Sigmoid colon (tissue), 7 donors: ENCODE data around the gene PODXL2. TPM values are rescaled to one million over a fixed set of nuclear protein-coding genes. Genes with fewer than 3 reads are reported as not detected.

Source experiments
- DNase-seq: peaks from one replicate; pipeline ENCODE4 v3.0.0-alpha.2; 2019
- H3K27ac ChIP-seq, 4 donors: fragments of 200-600 bp; sonication (generic); one replicate each; pipeline ENCODE4 v1.5.1; 2016 to 2019; ENCODE audit warnings: mild to moderate bottlenecking in 1 of 4
- H3K27me3 ChIP-seq, 3 donors: fragments of 200-600 bp; sonication (generic); one replicate each; pipeline ENCODE4 v1.5.1; 2019; ENCODE audit warnings: mild to moderate bottlenecking in 1 of 3
- H3K36me3 ChIP-seq, 4 donors: fragments of 200-600 bp; sonication (generic); one replicate each; pipeline ENCODE4 v1.5.1; 2016 to 2019
- H3K4me1 ChIP-seq, 4 donors: fragments of 200-600 bp; sonication (generic); one replicate each; pipeline ENCODE4 v1.5.1; 2017 to 2019
- H3K4me3 ChIP-seq, 4 donors: fragments of 200-600 bp; sonication (generic); one replicate each; pipeline ENCODE4 v1.5.1; 2017 to 2019; ENCODE audit warnings: mild to moderate bottlenecking in 2 of 4, moderate library complexity in 1 of 4
- H3K9me3 ChIP-seq, 4 donors: fragments of 200-600 bp in 3 of 4; sonication (generic) in 3 of 4; one replicate each; pipeline versions ENCODE4 v1.5.1 to v1.6.1; 2013 to 2019
- CTCF ChIP-seq, 4 experiments: fragments of 450-650 bp in 3 of 4; fragments of 200-600 bp in 1 of 4; IDR thresholded peaks; one replicate each; pipeline ENCODE4 v1.5.1; 2016 to 2019; ENCODE audit warnings: antibody characterized with exemption in 4 of 4, mild to moderate bottlenecking in 3 of 4, moderate library complexity in 2 of 4
- EP300 ChIP-seq, 4 donors: sonication (generic); formaldehyde crosslinking; IDR thresholded peaks; one replicate each; pipeline ENCODE4 v1.6.1; 2017; ENCODE audit warnings: antibody characterized with exemption in 4 of 4
- POLR2A ChIP-seq, 2 donors: fragments of 450-650 bp; IDR thresholded peaks; one replicate each; pipeline ENCODE4 v1.6.1; 2016; ENCODE audit warnings: antibody characterized with exemption in 2 of 2, mild to moderate bottlenecking in 2 of 2, moderate library complexity in 2 of 2
- POLR2AphosphoS5 ChIP-seq, 4 donors: sonication (generic); formaldehyde crosslinking; IDR thresholded peaks; one replicate each; pipeline ENCODE4 v1.6.1; 2017; ENCODE audit warnings: antibody characterized with exemption in 4 of 4
- WGBS, 2 donors: extraction: QIAGEN DNeasy Blood & Tissue Kit; methylation state at CpG; one replicate each; pipeline ENCODE4 v1.1.7; 2013; 5-methylcytosine and 5-hydroxymethylcytosine counted together
- intact Hi-C: fragments of 100-400 bp; cut with DNase I; formaldehyde crosslinking; loops from one replicate; pipeline ENCODE4 v1.15.1; 2023
- polyA plus RNA-seq, 3 donors: library from polyadenylated mRNA; stranded (reverse); fragments of 200-250 nt; gene quantifications; one replicate each; pipeline ENCODE4 v1.2.3, GENCODE V29; 2013
- total RNA-seq, 4 donors: library from RNA; depleted of rRNA; stranded (reverse); fragments of >200 nt; gene quantifications; one replicate each; pipeline ENCODE4 v1.1.0, GENCODE V29; 2016
- donor health status: healthy with polysubstance abuse.
- donor health status: Bipolar disorder and iron deficiency.
- donor health status: healthy.

PODXL2 gene
- total and polyA plus RNA-seq, 7 donors = 2.0 to 16.7 (median 2.8) TPM

DNA sequence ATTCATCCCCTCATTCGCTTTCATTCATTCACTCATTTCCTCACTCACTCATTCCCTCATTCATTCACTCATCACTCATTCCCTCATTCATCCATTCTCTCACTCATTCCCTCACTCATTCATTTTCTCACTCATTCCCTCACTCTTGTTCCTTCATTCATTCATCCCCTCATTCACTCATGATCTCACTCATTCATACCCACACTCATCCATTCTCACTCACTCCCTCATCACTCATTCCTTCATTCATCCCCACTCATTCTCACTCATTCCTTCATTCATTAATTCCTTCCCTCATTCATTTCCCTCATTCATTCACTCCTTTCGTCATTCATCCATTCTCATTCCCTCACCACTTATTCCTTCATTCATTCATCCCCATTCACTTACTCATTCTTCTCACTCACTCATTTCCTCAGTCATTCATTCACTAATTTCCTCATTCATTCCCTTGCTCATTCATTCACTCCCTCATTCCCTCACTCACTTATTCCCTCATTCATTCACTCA is 58.3 kb downstream of the PODXL2 start:
- Histone ChIP-seq H3K9me3 (no peaks in the 10 kb centered on the region), H3K4me3 (no peak overlapping the region), H3K36me3 (peaks cover 0 to 3% (median under 1%) of the 10 kb centered on the region in 4 donors), H3K27ac (peak overlapping the region in 1 of 4 donors; percentile 86), H3K27me3 (no peaks in the 10 kb centered on the region), H3K4me1 (peaks cover 0 to 39% (median 36%) of the 10 kb centered on the region in 4 donors)
- TF ChIP-seq CTCF (IDR thresholded peaks at IDR 0.05) = no peak
- no peak for TF ChIP-seq POLR2AphosphoS5 (IDR thresholded peaks at IDR 0.05)
- TF ChIP-seq EP300 (IDR thresholded peaks at IDR 0.05) = no peak
- TF ChIP-seq POLR2A (IDR thresholded peaks at IDR 0.05) = no peak
- no peak for DNase-seq
- WGBS, 2 donors = 97 to 98% methylated on average over 2 of the region's 2 CpGs
- intact Hi-C loops = loop anchor here (10.0 kb wide), 1 partner anchor 228 kb away; the partner anchor contains the start of gene KBTBD12

DNA sequence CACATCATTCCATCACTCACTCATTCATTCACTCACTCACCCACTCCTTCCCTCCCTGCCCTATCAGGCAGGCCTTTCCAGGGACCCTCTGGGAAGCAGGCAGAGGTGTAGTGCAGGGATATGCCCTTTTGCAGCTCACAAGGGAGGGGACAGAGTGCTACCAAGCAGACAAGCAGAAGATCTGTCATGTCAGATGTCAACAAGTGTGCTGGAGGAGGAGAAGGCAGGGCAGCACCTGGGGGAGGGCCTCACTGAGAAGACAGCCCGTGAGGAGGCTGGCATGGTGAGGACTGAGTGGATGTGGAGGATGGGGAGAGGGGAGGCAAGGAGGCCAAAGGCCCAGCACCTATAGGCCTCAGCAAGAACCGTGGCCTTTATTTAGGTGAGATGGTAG is 59.0 kb downstream of the PODXL2 start:
- intact Hi-C loops = loop anchor here (2.0 to 10.0 kb wide), 2 partner anchors 135 to 227 kb away; partner anchors contain the start of genes KBTBD12 and MGLL
- no peak for DNase-seq
- 69 to 79% methylated on average over 2 of the region's 2 CpGs for WGBS, 2 donors
- Histone ChIP-seq H3K27me3 (no peaks in the 10 kb centered on the region), H3K4me1 (peaks cover 0 to 39% (median 36%) of the 10 kb centered on the region in 4 donors), H3K4me3 (no peak overlapping the region), H3K27ac (peak overlapping the region; percentile 74 to 86 (median 82)), H3K36me3 (peaks cover 0 to 10% (median 3%) of the 10 kb centered on the region in 4 donors), H3K9me3 (no peaks in the 10 kb centered on the region)
- no peak for TF ChIP-seq POLR2AphosphoS5 (IDR thresholded peaks at IDR 0.05)

DNA sequence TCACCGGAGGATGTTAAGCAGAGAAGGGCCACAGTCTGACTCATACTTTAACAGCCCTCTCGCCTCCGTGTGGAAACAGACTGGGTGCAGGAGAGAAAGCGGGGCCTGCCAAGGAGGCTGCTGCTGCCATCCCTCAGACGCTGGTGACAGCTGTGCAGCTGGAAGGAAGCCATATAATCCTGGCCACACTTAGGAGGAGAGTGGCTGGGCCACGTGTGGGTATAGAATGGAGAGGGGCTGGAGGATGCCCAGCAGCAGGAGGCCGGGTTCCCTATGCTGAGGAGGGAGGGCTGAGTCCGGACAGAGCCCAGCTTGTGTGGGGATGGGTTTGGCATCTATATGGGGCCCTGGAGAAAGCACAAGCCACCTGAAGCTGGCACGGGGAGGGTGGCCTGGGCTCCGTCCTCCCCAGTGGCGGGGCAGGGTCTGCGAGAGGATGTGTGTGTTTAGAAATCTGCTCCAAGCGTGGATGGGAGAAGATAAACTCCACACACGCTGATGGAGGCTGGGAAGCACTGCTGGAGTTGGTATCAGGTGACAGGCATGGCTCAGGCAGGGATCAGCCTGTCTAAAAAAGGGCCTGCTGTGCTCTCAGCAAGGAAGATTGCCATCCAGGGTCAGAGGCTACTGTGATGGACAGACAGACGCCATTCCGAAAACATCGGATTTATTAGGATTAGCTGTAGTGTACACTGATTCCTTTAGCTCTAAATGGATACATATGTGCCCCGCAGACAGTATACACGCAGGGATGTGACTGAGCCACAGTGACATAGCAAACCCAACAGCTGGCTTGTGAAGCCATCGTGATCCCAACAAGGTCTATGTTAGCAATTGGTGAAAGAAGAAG is 59.7 kb downstream of the PODXL2 start:
- no peaks in the 10 kb centered on the region for H3K9me3 ChIP-seq
- TF ChIP-seq POLR2A (IDR thresholded peaks at IDR 0.05) = no peak
- peak; percentile 51 to 75 (median 68) for TF ChIP-seq POLR2AphosphoS5 (IDR thresholded peaks at IDR 0.05)
- no peak for TF ChIP-seq CTCF (IDR thresholded peaks at IDR 0.05)
- peak in 1 of 4 donors; percentile 48 for TF ChIP-seq EP300 (IDR thresholded peaks at IDR 0.05)
- 77 to 81% methylated on average over 20 of the region's 20 CpGs for WGBS, 2 donors
- peak; percentile 90 for DNase-seq
- no peaks in the 10 kb centered on the region for H3K27me3 ChIP-seq
- intact Hi-C loops = loop anchor here (2.0 to 10.0 kb wide), 2 partner anchors 134 to 226 kb away; partner anchors contain the start of genes KBTBD12 and MGLL
- peak overlapping the region; percentile 74 to 86 (median 82) for H3K27ac ChIP-seq
- peaks cover 0 to 17% (median 3%) of the 10 kb centered on the region in 4 donors for H3K36me3 ChIP-seq
- H3K4me3 ChIP-seq = no peak overlapping the region
- H3K4me1 ChIP-seq = peaks cover 0 to 39% (median 36%) of the 10 kb centered on the region in 4 donors

DNA sequence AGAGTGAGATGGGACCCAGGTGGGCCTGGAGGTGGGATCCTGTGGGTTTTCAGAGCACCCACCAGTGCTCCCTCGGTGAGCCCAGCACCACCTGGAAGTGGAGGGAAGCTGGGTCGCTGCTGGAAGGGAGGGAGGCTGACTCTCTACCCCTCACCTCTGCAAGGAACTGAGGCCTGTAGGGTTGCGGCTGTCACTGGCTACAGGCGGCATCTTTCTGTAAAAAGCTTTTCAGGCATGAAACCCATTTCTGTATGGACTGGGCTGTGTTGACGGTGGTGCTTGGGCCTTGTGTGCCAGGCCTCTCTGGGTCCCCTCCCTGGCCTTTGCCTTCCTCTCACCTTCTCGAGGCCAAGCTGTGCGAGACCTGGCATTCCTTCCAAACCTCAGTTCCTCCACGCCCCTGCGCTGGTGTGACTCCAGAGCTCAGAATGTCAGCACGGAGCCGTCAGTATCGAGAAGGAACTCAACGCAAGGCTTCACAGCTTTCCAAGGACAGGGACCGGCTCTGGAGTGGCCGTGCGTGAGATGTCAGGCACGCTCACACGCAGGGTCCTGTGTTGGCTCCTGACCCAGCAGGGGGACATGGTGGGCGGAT is 60.4 kb downstream of the PODXL2 start:
- 94 to 95% methylated on average over 19 of the region's 19 CpGs for WGBS, 2 donors
- H3K4me3 ChIP-seq = no peak overlapping the region
- H3K27ac ChIP-seq = peak overlapping the region; percentile 74 to 86 (median 82)
- no peaks in the 10 kb centered on the region for H3K9me3 ChIP-seq
- peaks cover 0 to 18% (median 3%) of the 10 kb centered on the region in 4 donors for H3K36me3 ChIP-seq
- peaks cover 0 to 39% (median 36%) of the 10 kb centered on the region in 4 donors for H3K4me1 ChIP-seq
- peak; percentile 53 for DNase-seq
- no peaks in the 10 kb centered on the region for H3K27me3 ChIP-seq
- intact Hi-C loops = loop anchor here (2.0 to 10.0 kb wide), 2 partner anchors 133 to 225 kb away; partner anchors contain the start of genes KBTBD12 and MGLL
- TF ChIP-seq POLR2A (IDR thresholded peaks at IDR 0.05) (no peak), CTCF (IDR thresholded peaks at IDR 0.05) (no peak), EP300 (IDR thresholded peaks at IDR 0.05) (no peak), POLR2AphosphoS5 (IDR thresholded peaks at IDR 0.05) (no peak)
